ENCODE results near the gene PSMC3. TPM values are rescaled to one million over a fixed set of nuclear protein-coding genes. Genes with fewer than 3 reads are reported as not detected.

Gene PSMC3
- total and polyA plus RNA-seq, 9 of the 15 experiments (the other 6 are each of a cell fraction or from before 2014, with no cell fraction given), result 44.3 to 324 (median 240) TPM

DNA sequence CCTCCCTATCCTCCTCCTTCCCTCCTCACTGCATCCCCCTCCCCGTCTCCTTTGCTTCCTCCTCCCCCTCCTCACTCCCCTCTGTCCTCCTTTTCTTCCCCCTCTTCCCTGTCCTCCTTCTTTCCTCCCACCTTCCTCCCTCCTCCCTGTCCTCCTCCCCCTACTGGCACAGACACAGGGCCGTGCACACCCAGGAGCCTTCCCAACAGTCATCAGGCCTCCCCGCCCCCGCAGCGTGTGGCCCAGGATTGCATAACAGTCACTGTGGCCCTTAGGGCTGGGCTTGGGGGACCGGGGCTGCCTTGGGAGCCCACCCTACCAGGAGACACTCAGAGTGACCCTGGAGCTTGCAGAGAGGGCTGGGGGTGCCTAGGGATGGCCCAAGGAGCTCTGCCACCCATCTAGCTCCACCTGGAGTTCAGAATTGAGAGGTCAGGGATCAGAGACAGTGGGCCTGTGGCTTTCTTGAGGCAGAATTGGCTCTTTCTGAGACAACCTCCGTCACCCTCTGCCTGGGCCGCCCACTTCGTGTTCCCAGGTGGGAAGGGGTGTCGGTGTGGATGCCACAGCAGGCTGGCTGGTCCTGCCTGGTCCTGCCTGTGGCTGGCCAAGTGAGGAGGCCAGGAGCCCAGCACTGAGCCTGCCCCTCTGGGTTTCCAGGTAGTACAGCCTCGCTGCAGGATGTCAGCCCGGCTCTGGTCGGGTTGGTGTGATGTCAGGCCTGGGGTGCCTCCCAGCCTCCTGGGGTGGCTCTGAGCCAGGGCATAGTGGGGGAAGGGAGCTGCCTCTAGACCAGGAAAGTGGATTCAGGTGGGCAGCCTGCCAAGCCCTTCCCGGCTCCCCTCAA lies 49.5 kb downstream of the PSMC3 start (continued):
- TF ChIP-seq NCOA1 (IDR thresholded peaks at IDR 0.05; ENCODE audit: low read depth), result 0 out of 2 replicates have a peak, but pooled peaks have one; percentile 22
- TF ChIP-seq CAMTA2 (CRISPR knock-in tag; conservative IDR thresholded peaks at IDR 0.05), result no peak
- TF ChIP-seq, protein P1, sequence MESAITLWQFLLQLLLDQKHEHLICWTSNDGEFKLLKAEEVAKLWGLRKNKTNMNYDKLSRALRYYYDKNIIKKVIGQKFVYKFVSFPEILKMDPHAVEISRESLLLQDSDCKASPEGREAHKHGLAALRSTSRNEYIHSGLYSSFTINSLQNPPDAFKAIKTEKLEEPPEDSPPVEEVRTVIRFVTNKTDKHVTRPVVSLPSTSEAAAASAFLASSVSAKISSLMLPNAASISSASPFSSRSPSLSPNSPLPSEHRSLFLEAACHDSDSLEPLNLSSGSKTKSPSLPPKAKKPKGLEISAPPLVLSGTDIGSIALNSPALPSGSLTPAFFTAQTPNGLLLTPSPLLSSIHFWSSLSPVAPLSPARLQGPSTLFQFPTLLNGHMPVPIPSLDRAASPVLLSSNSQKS (CRISPR knock-in tag; IDR thresholded peaks at IDR 0.05), result no peak
- TF ChIP-seq ZNF324 (CRISPR knock-in tag; IDR thresholded peaks at IDR 0.05), result no peak
- TF ChIP-seq ZNF707 (CRISPR knock-in tag; conservative IDR thresholded peaks at IDR 0.05), result no peak
- no peak for TF ChIP-seq KLF1 (tag; IDR thresholded peaks at IDR 0.05)
- no peak for TF ChIP-seq MCM3 (IDR thresholded peaks at IDR 0.05)
- peak; percentile 20; the same call in 1 of the 2 replicates for TF ChIP-seq RAD51 (IDR thresholded peaks at IDR 0.05; ENCODE audit: borderline replicate concordance, low read depth)
- peak; percentile 78 for TF ChIP-seq DPF2 (IDR thresholded peaks at IDR 0.05)
- TF ChIP-seq, protein P2, sequence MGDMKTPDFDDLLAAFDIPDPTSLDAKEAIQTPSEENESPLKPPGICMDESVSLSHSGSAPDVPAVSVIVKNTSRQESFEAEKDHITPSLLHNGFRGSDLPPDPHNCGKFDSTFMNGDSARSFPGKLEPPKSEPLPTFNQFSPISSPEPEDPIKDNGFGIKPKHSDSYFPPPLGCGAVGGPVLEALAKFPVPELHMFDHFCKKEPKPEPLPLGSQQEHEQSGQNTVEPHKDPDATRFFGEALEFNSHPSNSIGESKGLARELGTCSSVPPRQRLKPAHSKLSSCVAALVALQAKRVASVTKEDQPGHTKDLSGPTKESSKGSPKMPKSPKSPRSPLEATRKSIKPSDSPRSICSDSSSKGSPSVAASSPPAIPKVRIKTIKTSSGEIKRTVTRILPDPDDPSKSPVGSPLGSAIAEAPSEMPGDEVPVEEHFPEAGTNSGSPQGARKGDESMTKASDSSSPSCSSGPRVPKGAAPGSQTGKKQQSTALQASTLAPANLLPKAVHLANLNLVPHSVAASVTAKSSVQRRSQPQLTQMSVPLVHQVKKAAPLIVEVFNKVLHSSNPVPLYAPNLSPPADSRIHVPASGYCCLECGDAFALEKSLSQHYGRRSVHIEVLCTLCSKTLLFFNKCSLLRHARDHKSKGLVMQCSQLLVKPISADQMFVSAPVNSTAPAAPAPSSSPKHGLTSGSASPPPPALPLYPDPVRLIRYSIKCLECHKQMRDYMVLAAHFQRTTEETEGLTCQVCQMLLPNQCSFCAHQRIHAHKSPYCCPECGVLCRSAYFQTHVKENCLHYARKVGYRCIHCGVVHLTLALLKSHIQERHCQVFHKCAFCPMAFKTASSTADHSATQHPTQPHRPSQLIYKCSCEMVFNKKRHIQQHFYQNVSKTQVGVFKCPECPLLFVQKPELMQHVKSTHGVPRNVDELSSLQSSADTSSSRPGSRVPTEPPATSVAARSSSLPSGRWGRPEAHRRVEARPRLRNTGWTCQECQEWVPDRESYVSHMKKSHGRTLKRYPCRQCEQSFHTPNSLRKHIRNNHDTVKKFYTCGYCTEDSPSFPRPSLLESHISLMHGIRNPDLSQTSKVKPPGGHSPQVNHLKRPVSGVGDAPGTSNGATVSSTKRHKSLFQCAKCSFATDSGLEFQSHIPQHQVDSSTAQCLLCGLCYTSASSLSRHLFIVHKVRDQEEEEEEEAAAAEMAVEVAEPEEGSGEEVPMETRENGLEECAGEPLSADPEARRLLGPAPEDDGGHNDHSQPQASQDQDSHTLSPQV (IDR thresholded peaks at IDR 0.05), result peak; percentile 70
- no peak for TF ChIP-seq HNRNPLL (IDR thresholded peaks at IDR 0.05; ENCODE audit: low read depth, low read length, poor library complexity, severe bottlenecking)
- TF ChIP-seq KLF16 (IDR thresholded peaks at IDR 0.05), result no peak
- TF ChIP-seq, protein P3, sequence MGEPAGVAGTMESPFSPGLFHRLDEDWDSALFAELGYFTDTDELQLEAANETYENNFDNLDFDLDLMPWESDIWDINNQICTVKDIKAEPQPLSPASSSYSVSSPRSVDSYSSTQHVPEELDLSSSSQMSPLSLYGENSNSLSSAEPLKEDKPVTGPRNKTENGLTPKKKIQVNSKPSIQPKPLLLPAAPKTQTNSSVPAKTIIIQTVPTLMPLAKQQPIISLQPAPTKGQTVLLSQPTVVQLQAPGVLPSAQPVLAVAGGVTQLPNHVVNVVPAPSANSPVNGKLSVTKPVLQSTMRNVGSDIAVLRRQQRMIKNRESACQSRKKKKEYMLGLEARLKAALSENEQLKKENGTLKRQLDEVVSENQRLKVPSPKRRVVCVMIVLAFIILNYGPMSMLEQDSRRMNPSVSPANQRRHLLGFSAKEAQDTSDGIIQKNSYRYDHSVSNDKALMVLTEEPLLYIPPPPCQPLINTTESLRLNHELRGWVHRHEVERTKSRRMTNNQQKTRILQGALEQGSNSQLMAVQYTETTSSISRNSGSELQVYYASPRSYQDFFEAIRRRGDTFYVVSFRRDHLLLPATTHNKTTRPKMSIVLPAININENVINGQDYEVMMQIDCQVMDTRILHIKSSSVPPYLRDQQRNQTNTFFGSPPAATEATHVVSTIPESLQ (CRISPR knock-in tag; IDR thresholded peaks at IDR 0.05), result no peak
- TF ChIP-seq ZNF551 (CRISPR knock-in tag; IDR thresholded peaks at IDR 0.05), result no peak
- no peak for TF ChIP-seq POLR3A (IDR thresholded peaks at IDR 0.05; ENCODE audit: borderline replicate concordance, extremely low read depth, insufficient read depth, insufficient read length)
- peak in 1 of 2 experiments; percentile 34; a peak in 2 of 4 replicates for TF ChIP-seq MAZ (CRISPR knock-in tag; conservative IDR thresholded peaks at IDR 0.05 in 1 of 2, IDR thresholded peaks at IDR 0.05 in 1 of 2)
- TF ChIP-seq, protein P4, sequence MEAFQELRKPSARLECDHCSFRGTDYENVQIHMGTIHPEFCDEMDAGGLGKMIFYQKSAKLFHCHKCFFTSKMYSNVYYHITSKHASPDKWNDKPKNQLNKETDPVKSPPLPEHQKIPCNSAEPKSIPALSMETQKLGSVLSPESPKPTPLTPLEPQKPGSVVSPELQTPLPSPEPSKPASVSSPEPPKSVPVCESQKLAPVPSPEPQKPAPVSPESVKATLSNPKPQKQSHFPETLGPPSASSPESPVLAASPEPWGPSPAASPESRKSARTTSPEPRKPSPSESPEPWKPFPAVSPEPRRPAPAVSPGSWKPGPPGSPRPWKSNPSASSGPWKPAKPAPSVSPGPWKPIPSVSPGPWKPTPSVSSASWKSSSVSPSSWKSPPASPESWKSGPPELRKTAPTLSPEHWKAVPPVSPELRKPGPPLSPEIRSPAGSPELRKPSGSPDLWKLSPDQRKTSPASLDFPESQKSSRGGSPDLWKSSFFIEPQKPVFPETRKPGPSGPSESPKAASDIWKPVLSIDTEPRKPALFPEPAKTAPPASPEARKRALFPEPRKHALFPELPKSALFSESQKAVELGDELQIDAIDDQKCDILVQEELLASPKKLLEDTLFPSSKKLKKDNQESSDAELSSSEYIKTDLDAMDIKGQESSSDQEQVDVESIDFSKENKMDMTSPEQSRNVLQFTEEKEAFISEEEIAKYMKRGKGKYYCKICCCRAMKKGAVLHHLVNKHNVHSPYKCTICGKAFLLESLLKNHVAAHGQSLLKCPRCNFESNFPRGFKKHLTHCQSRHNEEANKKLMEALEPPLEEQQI (IDR thresholded peaks at IDR 0.05), result no peak
- TF ChIP-seq ZNF778 (CRISPR knock-in tag; IDR thresholded peaks at IDR 0.05), result no peak
- TF ChIP-seq TRIM28 (IDR thresholded peaks at IDR 0.05), result no peak
